Thyroid gland (tissue), 4 donors: ENCODE data around the gene FAM237B.

Source experiments
- CTCF ChIP-seq, 6 experiments: fragments of 200-600 bp in 3 of 6; fragments of 450-650 bp in 3 of 6; sonication (generic) in 3 of 6; IDR thresholded peaks; one replicate each; pipeline ENCODE4 v1.5.1; 2016 to 2019; ENCODE audit warnings: antibody characterized with exemption in 6 of 6, mild to moderate bottlenecking in 2 of 6, inconsistent platforms in 1 of 6, moderate library complexity in 1 of 6
- POLR2A ChIP-seq, 2 donors: fragments of 450-650 bp; IDR thresholded peaks; one replicate each; pipeline ENCODE4 v1.6.1; 2017; ENCODE audit warnings: antibody characterized with exemption in 2 of 2, mild to moderate bottlenecking in 2 of 2, moderate library complexity in 1 of 2

DNA sequence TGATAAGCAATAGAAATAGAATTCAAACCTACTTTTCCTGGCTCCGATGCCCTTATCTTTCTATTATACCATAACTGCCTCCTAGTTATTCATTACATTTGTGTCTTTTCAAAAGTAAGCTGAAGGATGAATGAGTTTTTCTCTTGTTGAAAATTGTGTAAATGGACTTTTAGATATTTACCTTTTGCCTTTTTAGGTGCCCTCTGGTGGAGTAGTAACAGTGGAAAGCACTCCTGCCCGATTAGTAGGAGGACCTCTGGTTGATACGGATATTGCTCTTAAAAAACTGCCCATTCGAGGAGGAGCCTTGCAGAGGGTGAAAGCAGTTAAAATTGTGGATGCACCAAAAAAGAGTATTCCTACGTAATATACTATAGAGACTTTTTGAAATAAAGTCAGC is 11.2 kb downstream of the FAM237B start:
- TF ChIP-seq CTCF (IDR thresholded peaks at IDR 0.05) (no peak), POLR2A (IDR thresholded peaks at IDR 0.05) (no peak)
